Smooth muscle cell (in vitro differentiated cells): ENCODE results near the gene LMAN2L. TPM values are rescaled to one million over a fixed set of nuclear protein-coding genes. Genes with fewer than 3 reads are reported as not detected.

Experiments
- DNase-seq: peaks from one replicate; lab custom pipeline; 2025; ENCODE audit not compliant: unreplicated experiment; lab: John Stamatoyannopoulos, UW
- H2AFZ ChIP-seq: fragments of 200-600 bp; sonication (generic); 2 replicates; pipeline ENCODE4 v1.6.0; 2016; ENCODE audit warnings: antibody characterized with exemption, low read depth, mild to moderate bottlenecking
- H3F3A ChIP-seq: fragments of 200-600 bp; sonication (generic); 2 replicates; pipeline ENCODE4 v1.6.0; 2017; ENCODE audit warnings: antibody characterized with exemption, low read depth
- H3K27ac ChIP-seq: fragments of 200-600 bp; sonication (generic); 2 replicates; pipeline ENCODE4 v1.5.1; 2016; ENCODE audit warnings: low read depth, mild to moderate bottlenecking
- H3K27me3 ChIP-seq: fragments of 200-600 bp; sonication (generic); 2 replicates; pipeline ENCODE4 v1.6.1; 2016; ENCODE audit warnings: low read depth, mild to moderate bottlenecking
- H3K36me3 ChIP-seq: fragments of 200-600 bp; sonication (generic); 2 replicates; pipeline ENCODE4 v1.5.1; 2016; ENCODE audit warnings: low read depth
- H3K4me1 ChIP-seq: fragments of 200-600 bp; sonication (generic); 2 replicates; pipeline ENCODE4 v1.5.1; 2016; ENCODE audit warnings: low read depth
- H3K4me2 ChIP-seq: fragments of 200-600 bp; sonication (generic); 2 replicates; pipeline ENCODE4 v1.6.0; 2016; ENCODE audit warnings: mild to moderate bottlenecking
- H3K4me3 ChIP-seq: fragments of 200-600 bp; sonication (generic); 2 replicates; pipeline ENCODE4 v1.5.1; 2016; ENCODE audit warnings: mild to moderate bottlenecking
- H3K79me2 ChIP-seq: fragments of 200-600 bp; sonication (generic); 2 replicates; pipeline ENCODE4 v1.6.0; 2016; ENCODE audit warnings: low read depth, mild to moderate bottlenecking
- H3K9ac ChIP-seq: fragments of 200-600 bp; sonication (generic); 2 replicates; pipeline ENCODE4 v1.6.0; 2016; ENCODE audit warnings: low read depth
- H3K9me3 ChIP-seq: fragments of 200-600 bp; sonication (generic); replicated peaks from 2 replicates; pipeline ENCODE4 v1.5.1; 2016; ENCODE audit warnings: low read depth
- H4K20me1 ChIP-seq: fragments of 200-600 bp; sonication (generic); 2 replicates; pipeline ENCODE4 v1.6.0; 2016; ENCODE audit warnings: low read depth
- CTCF ChIP-seq: fragments of 200-600 bp; sonication (generic); IDR thresholded peaks from 2 replicates; pipeline ENCODE4 v1.5.1; 2017; ENCODE audit warnings: borderline replicate concordance, mild to moderate bottlenecking, antibody characterized with exemption; ENCODE audit not compliant: insufficient read depth, poor library complexity, severe bottlenecking
- WGBS: methylation state at CpG from one replicate; pipeline ENCODE4 v1.1.7; 2016; ENCODE audit warnings: low lambda C conversion rate; 5-methylcytosine and 5-hydroxymethylcytosine counted together
- polyA plus RNA-seq: library from polyadenylated mRNA; unstranded; fragments of >200 nt; fragmentation: Nextera tagmentation; extraction: Ambion mirVana; gene quantifications from 2 replicates; pipeline ENCODE4 v1.2.1, GENCODE V29; 2016
- total RNA-seq: library from RNA; depleted of rRNA; stranded (reverse); fragments of >200 nt; gene quantifications from 2 replicates; pipeline ENCODE4 v1.2.3, GENCODE V29; 2014

LMAN2L gene
- total and polyA plus RNA-seq, 2 experiments from 2014 or later, result 26.2 to 32.9 TPM

- Histone ChIP-seq H3K27ac (no peak overlapping the region), H3K4me1 (peaks cover 22% of the 10 kb centered on the region), H3K79me2 (peaks cover 14% of the 10 kb centered on the region), H3K4me3 (no peak overlapping the region), H3K9me3 (no peaks in the 10 kb centered on the region), H3K4me2 (no peak overlapping the region), H4K20me1 (no peaks in the 10 kb centered on the region), H3F3A (no peaks in the 10 kb centered on the region), H3K36me3 (no peaks in the 10 kb centered on the region), H3K9ac (no peak overlapping the region), H3K27me3 (no peaks in the 10 kb centered on the region), H2AFZ (no peak overlapping the region)
- no peak for DNase-seq
- WGBS, result over 99% methylated on average over 6 of the region's 6 CpGs
- no peak for TF ChIP-seq CTCF
Measured at GRCh38 chr2:96757477-96757860, 17.6 kb upstream of the LMAN2L start.

GRCh38 chr2:96756788-96757476, 17.1 kb upstream of the LMAN2L start:
- Histone ChIP-seq H3F3A (no peaks in the 10 kb centered on the region), H3K27me3 (no peaks in the 10 kb centered on the region), H3K79me2 (peaks cover 9% of the 10 kb centered on the region), H3K36me3 (no peaks in the 10 kb centered on the region), H3K9ac (no peak overlapping the region), H3K4me1 (peaks cover 17% of the 10 kb centered on the region), H3K27ac (no peak overlapping the region), H3K9me3 (no peaks in the 10 kb centered on the region), H2AFZ (no peak overlapping the region), H3K4me3 (no peak overlapping the region), H4K20me1 (no peaks in the 10 kb centered on the region), H3K4me2 (no peak overlapping the region)
- 90% methylated on average over 5 of the region's 5 CpGs for WGBS
- DNase-seq, result no peak
- no peak for TF ChIP-seq CTCF

GRCh38 chr2:96754317-96754716, 14.5 kb upstream of the LMAN2L start:
- TF ChIP-seq CTCF, result no peak
- no peaks in the 10 kb centered on the region for H3K79me2 ChIP-seq
- H3K4me1 ChIP-seq, result no peaks in the 10 kb centered on the region
- no peak overlapping the region for H2AFZ ChIP-seq
- H3K4me2 ChIP-seq, result no peak overlapping the region
- no peak overlapping the region for H3K4me3 ChIP-seq
- no peak overlapping the region for H3K9ac ChIP-seq
- no peak overlapping the region for H3K27ac ChIP-seq
- no peaks in the 10 kb centered on the region for H4K20me1 ChIP-seq
- DNase-seq, result no peak
- H3K27me3 ChIP-seq, result no peaks in the 10 kb centered on the region
- H3K9me3 ChIP-seq, result no peaks in the 10 kb centered on the region
- no peaks in the 10 kb centered on the region for H3F3A ChIP-seq
- no peaks in the 10 kb centered on the region for H3K36me3 ChIP-seq

- 85% methylated on average over 7 of the region's 7 CpGs for WGBS
Measured at GRCh38 chr2:96753661-96754282, 13.9 kb upstream of the LMAN2L start.

More at GRCh38 chr2:96753661-96754282, 13.9 kb upstream of the LMAN2L start:
- Histone ChIP-seq H3K79me2 (no peaks in the 10 kb centered on the region), H3K9me3 (no peaks in the 10 kb centered on the region), H3K4me3 (no peak overlapping the region), H4K20me1 (no peaks in the 10 kb centered on the region), H3K4me1 (no peaks in the 10 kb centered on the region), H3K27ac (no peak overlapping the region), H2AFZ (no peak overlapping the region), H3K4me2 (no peak overlapping the region), H3K27me3 (no peaks in the 10 kb centered on the region), H3K9ac (no peak overlapping the region), H3K36me3 (no peaks in the 10 kb centered on the region), H3F3A (no peaks in the 10 kb centered on the region)
- no peak for DNase-seq
- TF ChIP-seq CTCF, result no peak
